HG02571 (cell line): ENCODE data around the gene RFC5.
A peak's percentile ranks its signal among the peaks of the same experiment; 100 is the strongest.
"Not testable (repeated sequence)": the region's sequence is repeated elsewhere in the genome, so short reads cannot be mapped to it uniquely, and the experiment has no call there.

Source experiments
- ATAC-seq: cut with Tn5 transposase; IDR thresholded peaks from one replicate; pipeline ENCODE4 v1.9.1; 2021; ENCODE audit warnings: mild to moderate bottlenecking, moderate library complexity; ENCODE audit not compliant: unreplicated experiment

The RFC5 gene

GRCh38 chr12:118015306-118015705 is 1.2 kb upstream of the RFC5 start:
- no peak for ATAC-seq

- ATAC-seq: no peak
Observed at GRCh38 chr12:118015944-118016343, 559 bp upstream of the RFC5 start.

DNA sequence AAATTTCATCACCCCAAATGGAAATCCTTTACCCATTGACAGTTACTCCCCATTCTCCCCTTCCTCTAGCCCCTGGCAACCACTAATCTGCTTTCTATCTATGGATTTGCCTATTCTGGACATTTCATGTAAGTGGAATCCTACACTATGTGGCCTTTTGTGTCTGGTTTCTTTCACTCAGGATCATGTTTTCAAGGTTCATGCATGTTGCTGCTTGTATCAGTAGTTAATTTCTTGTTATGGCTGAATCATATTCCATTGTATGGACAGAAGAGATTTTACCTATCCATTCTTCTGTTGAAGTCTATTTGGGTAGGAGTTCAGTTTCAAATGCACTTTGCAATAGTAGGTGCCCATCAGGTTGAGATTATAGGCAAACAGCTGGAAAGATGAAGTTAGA is 1.4 kb downstream of the RFC5 start:
- ATAC-seq: no peak

DNA sequence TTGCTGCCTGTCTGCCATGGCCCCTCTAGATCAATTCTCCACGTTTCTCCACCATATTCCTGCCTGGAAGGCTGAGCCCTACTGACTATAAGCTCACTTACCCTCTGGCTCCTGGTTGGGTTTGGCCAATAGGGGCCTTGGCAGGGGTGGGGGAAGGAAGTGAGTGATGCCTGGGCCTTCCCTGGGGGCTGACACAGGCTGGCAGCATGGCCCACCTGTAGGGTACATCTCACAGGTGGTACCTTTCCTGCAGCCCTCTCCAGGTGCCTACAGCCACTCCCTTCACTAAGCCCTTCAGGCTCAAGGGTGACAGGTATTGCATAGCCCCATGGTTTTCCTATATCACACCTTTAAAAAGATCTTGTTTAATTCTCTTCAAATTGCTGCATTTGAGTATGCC is 3.5 kb downstream of the RFC5 start:
- ATAC-seq: no peak

- ATAC-seq: not testable (repeated sequence)
Observed at GRCh38 chr12:118022097-118022727, 5.7 kb downstream of the RFC5 start.

GRCh38 chr12:118022728-118023109 is 6.2 kb downstream of the RFC5 start:
- ATAC-seq: no peak

DNA sequence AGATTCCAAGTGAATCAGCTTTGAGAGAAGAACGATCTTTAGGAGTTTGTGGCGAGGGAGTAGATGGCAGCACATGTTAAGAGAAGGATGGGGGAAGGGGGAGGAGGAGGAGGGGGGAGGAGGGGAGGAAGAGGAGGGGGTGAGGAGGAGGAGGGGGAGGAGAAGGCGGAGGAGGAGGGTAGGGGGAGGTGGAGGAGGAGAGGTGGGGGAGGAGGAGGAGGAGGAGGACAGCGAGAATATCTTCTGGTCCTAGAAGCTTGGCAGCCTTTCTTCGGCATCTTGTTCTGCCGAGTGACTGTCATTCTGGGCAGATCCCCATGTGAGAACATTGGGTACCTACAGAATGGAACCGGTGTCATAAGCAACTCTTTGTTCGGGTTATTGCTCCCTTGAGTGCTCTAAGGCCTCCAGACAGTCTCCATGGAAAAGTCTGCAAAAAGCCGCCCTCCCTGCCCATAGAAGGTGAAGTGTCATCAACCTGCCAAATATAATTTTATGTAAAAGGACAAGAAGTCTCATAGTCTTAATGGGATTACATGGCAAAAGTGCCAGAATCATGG is 6.9 kb downstream of the RFC5 start:
- ATAC-seq: no peak

GRCh38 chr12:118025168-118025567 is 8.7 kb downstream of the RFC5 start:
- ATAC-seq: no peak

GRCh38 chr12:118029166-118029565 is 12.7 kb downstream of the RFC5 start:
- ATAC-seq: no peak

DNA sequence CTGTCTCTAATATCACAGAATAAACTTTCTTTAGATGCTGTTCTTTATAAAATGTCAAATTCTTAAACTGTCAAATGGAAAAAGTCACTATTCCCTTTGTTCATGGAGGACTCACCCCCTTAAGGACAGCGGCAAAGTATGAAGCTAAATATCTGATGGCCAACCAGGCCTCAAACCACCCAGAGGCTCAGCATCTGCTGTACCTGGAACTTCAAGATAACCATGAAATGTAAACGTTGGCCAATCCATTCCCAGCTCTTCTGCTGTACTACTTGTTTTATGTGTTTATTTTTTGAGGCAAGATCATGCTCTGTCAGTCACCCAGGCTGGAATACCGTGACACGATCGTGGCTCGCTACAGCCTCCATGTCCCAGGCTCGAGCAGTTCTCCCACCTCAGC is 15.7 kb downstream of the RFC5 start:
- ATAC-seq: no peak

- ATAC-seq: no peak
Observed at GRCh38 chr12:118033323-118033722, 16.8 kb downstream of the RFC5 start.

- no peak for ATAC-seq
Observed at GRCh38 chr12:118033902-118034301, 17.4 kb downstream of the RFC5 start.

GRCh38 chr12:118034429-118035189 is 18.1 kb downstream of the RFC5 start:
- no peak for ATAC-seq

- ATAC-seq: peak; percentile 74
Observed at GRCh38 chr12:118035190-118036041, 18.9 kb downstream of the RFC5 start.

DNA sequence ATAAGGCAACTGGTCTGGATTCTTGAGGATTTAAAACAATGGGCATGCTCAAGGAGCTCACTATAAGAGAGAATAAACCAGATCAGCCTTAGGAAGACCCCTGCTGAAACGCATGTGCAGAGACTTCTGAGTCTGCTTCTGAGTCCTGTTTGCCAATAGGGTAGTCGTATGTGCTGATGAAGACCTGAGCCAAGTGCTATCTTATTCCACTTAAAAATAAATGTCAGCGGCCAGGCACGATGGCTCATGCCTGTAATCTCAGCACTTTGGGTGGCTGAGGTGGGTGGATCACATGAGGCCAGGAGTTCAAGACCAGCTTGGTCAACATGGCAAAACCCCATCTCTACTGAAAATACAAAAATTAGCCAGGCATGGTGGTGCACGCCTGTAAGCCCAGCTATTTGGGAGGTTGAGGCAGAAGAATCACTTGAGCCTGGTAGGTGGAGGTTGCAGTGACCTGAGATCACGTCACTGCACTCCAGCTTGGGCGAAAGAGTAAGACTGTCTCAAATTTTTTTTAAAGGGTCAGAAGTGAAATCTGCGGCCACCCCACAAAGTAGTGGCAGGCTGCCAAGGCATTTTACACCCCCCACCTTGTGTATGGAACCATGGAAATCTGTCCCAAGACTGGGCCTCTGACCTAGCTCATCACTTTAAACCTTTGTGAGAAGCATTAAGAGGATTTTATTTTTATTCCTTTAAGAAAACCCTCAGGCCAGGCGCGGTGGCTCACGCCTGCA is 20.3 kb downstream of the RFC5 start:
- no peak for ATAC-seq

GRCh38 chr12:118038137-118038536 is 21.6 kb downstream of the RFC5 start:
- ATAC-seq: no peak

DNA sequence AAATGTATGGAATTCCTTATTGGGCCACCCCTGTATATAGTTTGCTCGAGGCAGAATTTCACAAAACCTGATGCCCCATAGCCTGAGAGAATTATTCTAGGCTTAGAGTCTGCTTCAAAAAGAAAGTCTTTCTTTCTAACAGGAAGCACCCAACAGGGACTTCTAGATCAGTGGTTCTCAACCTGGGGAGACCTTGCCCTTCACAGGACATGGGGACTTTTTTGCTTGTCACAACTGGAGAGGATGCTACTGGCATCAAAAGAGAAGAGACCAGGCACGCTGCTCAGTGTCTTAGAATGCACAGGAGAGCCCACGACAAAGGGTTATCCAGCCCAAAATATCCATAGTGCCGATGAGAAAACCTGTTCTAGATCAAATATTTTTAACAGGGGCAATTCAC is 25.6 kb downstream of the RFC5 start:
- no peak for ATAC-seq

- no peak for ATAC-seq
Observed at GRCh38 chr12:118044075-118044474, 27.6 kb downstream of the RFC5 start.

GRCh38 chr12:118044577-118044976 is 28.1 kb downstream of the RFC5 start:
- ATAC-seq: no peak

GRCh38 chr12:118046430-118046829 is 29.9 kb downstream of the RFC5 start:
- ATAC-seq: no peak
